ENCODE measurements around the gene ALK. TPM values are rescaled to one million over a fixed set of nuclear protein-coding genes. Genes with fewer than 3 reads are reported as not detected.
A peak's percentile ranks its signal among the peaks of the same experiment; 100 is the strongest.

Gene ALK
- total RNA-seq, 2 donors from 2014 or later: 0.19 TPM; not detected in 1

DNA sequence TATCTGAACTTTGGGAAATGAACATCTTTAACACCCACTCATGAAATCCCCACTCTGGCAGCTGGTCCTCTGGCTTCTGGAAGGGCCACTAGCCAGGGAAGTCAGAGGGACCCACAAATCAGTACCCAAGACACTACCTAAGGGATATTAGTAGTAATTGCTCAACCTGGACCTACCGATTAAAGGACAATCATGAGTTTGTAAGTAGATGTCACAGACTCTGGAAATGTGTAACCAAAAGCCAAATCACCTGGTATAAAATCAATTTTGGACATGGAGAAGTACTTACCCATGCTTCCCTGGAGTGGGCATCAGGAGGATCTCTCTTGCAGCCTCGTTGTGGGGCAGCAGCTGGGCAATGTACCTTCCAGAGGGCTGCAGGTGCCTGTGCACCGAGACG is 389.8 kb downstream of the ALK start:
- H3K27ac ChIP-seq: no peak overlapping the region
- H3K4me3 ChIP-seq: no peak overlapping the region
- no peaks in the 10 kb centered on the region for H3K27me3 ChIP-seq
- no peak for DNase-seq
- H3K4me1 ChIP-seq: no peaks in the 10 kb centered on the region
- intact Hi-C loops (cut with DNase I): no loop called here
- no peaks in the 10 kb centered on the region for H3K9me3 ChIP-seq
- TF ChIP-seq, protein P1, sequence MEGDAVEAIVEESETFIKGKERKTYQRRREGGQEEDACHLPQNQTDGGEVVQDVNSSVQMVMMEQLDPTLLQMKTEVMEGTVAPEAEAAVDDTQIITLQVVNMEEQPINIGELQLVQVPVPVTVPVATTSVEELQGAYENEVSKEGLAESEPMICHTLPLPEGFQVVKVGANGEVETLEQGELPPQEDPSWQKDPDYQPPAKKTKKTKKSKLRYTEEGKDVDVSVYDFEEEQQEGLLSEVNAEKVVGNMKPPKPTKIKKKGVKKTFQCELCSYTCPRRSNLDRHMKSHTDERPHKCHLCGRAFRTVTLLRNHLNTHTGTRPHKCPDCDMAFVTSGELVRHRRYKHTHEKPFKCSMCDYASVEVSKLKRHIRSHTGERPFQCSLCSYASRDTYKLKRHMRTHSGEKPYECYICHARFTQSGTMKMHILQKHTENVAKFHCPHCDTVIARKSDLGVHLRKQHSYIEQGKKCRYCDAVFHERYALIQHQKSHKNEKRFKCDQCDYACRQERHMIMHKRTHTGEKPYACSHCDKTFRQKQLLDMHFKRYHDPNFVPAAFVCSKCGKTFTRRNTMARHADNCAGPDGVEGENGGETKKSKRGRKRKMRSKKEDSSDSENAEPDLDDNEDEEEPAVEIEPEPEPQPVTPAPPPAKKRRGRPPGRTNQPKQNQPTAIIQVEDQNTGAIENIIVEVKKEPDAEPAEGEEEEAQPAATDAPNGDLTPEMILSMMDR (IDR thresholded peaks at IDR 0.05): no peak
- H3K9ac ChIP-seq (ENCODE audit: low read depth in 2 of 2, low read length in 2 of 2): no peak overlapping the region
- no peaks in the 10 kb centered on the region for H3K36me3 ChIP-seq

DNA sequence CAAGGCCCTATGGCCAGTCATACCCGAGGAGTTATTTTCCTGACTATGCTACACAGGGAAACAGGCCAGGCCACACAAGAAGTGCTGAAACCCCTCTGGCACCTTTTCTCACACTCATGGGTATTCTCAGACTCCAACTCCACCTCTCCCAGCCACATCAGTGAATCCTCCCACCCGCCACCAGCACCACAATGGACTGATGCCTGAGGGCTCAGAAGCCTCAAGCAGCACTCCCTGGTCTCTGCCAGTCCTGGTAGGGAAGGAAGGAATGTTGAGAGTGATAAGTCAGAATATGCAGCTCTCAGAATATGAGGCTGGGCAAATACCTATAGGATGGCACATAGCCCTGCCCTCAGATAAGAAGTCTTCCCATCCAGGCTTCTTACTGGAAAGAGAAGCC is 391.1 kb downstream of the ALK start:
- intact Hi-C loops (cut with DNase I): no loop called here
- H3K4me1 ChIP-seq: no peaks in the 10 kb centered on the region
- H3K27me3 ChIP-seq: no peaks in the 10 kb centered on the region
- H3K4me3 ChIP-seq: no peak overlapping the region
- no peak overlapping the region for H3K9ac ChIP-seq (ENCODE audit: low read depth in 2 of 2, low read length in 2 of 2)
- no peak overlapping the region for H3K27ac ChIP-seq
- TF ChIP-seq, protein P1 (IDR thresholded peaks at IDR 0.05): no peak
- no peak for DNase-seq
- no peaks in the 10 kb centered on the region for H3K9me3 ChIP-seq
- no peaks in the 10 kb centered on the region for H3K36me3 ChIP-seq

DNA sequence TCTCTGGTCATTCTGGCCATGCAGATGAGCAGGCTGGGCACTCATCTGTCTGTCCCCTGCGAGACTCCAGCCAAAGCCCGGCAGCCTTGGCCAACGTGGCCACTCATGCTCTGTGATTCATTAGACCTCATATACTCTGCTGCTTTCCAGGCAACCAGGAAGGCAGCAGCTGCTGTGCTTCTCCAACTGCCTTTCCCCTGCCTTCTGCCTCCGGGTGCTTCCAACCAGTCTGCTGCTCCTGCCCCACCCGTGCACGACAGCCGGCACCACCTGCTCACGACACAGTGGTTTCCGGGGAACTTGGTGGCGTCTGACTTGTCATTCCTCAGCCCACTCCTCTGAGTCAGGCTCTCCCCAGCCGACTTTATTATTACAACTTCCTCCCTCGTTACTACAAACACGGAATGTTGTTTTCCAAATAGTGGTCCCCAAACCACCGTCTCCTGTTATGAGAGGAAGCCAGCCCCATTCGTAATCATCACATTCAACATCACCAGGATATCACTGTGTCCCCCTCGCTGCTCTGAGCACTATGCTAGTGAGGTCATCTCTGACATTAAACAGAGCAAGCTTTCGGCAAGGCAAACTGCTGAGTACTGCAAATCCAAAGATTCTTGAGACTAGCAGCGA is 392.4 kb downstream of the ALK start:
- DNase-seq: peak; percentile 41
- Histone ChIP-seq H3K36me3 (no peaks in the 10 kb centered on the region), H3K27ac (no peak overlapping the region)

DNA sequence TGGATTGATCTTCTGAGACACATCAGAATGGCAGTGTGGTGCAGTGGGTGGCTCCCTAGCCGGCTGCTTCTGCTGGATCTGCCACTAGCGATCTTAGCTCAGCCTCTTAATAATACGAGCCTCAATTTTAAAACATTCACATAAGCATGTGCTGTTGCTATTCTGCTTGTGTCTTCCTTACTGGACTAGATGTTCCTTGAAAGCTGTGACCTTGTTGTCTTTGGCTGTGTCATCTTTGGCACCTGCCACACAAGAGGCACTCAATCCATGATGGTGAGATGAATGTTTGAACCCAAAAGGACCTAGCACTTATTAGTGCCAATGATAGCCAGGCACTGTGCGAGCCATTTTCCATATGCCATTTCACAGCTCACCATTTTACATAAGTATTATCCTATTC is 393.0 kb downstream of the ALK start:
- H3K4me1 ChIP-seq: no peaks in the 10 kb centered on the region
- intact Hi-C loops (cut with DNase I): no loop called here
- no peak overlapping the region for H3K27ac ChIP-seq
- no peaks in the 10 kb centered on the region for H3K27me3 ChIP-seq
- DNase-seq: no peak
- H3K4me3 ChIP-seq: no peak overlapping the region
- TF ChIP-seq, protein P1 (IDR thresholded peaks at IDR 0.05): no peak
- H3K9ac ChIP-seq (ENCODE audit: low read depth in 2 of 2, low read length in 2 of 2): no peak overlapping the region
- no peaks in the 10 kb centered on the region for H3K36me3 ChIP-seq
- no peaks in the 10 kb centered on the region for H3K9me3 ChIP-seq

More for the DNA sequence above, 392.4 kb downstream of the ALK start:
- Histone ChIP-seq H3K9ac (ENCODE audit: low read depth in 2 of 2, low read length in 2 of 2) (no peak overlapping the region), H3K4me3 (no peak overlapping the region), H3K9me3 (no peaks in the 10 kb centered on the region), H3K27me3 (no peaks in the 10 kb centered on the region), H3K4me1 (no peaks in the 10 kb centered on the region)
- TF ChIP-seq, protein P1 (IDR thresholded peaks at IDR 0.05): no peak
- intact Hi-C loops (cut with DNase I): no loop called here

DNA sequence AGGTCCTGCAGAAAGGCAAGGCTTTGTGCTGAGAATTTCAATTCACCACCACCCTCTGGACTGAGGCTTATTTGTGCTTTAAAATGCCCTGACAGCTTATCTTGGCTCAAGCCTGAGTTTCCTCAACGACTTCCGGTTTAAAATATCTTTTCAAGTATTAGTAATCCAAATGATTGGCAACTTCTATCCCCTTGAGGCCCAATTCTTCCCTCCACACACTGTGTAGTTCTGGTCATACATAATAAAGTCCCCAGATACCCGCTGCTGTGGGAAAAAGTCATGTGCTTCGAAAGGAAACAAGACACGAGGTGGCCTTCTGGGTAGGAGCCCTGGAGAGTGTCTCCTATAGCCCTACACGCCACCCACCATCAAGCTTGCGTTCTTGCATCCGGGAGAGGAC is 393.4 kb downstream of the ALK start:
- no peak for DNase-seq
- Histone ChIP-seq H3K9ac (ENCODE audit: low read depth in 2 of 2, low read length in 2 of 2) (no peak overlapping the region), H3K36me3 (no peaks in the 10 kb centered on the region), H3K4me1 (no peaks in the 10 kb centered on the region), H3K27ac (no peak overlapping the region), H3K9me3 (no peaks in the 10 kb centered on the region), H3K4me3 (no peak overlapping the region), H3K27me3 (no peaks in the 10 kb centered on the region)
- TF ChIP-seq, protein P1 (IDR thresholded peaks at IDR 0.05): no peak
- intact Hi-C loops (cut with DNase I): no loop called here

All from colonic mucosa (tissue), 4 donors.